EL (cell line): Measurements from ENCODE around the gene TRA2B.
"Not testable (repeated sequence)": the region's sequence is repeated elsewhere in the genome, so short reads cannot be mapped to it uniquely, and the experiment has no call there.

Experiments
- DNase-seq: peaks from one replicate; pipeline ENCODE4 v3.0.0-alpha.2; 2016

TRA2B gene

DNA sequence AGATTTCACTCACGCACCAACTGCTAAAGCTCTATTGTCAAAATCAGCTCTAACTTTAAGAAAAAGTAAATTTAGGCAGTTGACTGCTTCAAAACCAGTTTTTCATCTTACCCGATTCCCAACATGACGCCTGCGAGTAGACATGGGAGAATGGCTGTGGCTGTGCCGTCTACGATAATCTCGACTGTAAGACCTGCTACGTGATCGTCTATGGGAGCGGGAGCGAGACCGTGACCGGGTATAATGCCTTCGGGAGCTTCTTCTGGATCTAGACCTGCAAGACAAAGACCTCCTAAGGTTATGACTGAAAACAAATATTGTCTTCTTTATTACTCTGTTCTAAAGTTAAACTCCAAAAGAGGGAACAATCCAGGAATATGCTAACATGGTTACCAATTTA lies 12.5 kb downstream of the TRA2B start:
- no peak for DNase-seq

DNA sequence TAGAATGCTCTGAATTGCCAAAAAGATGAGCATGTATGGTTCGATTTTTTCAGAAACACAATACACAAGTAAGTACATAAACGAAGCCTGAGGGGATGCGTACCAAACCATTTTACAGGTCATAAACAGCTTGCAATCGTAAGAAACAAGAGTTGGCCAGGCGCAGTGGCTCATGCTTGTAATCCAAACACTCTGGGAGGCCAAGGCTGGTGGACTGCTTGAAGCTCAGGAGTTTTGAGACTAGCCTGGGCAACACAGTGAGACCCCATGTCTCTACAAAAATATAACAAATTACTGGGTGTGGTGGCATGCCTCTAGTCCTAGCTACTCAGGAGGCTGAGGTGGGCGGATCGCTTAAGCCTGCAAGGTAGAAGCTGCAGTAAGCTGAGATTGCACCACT lies 13.4 kb downstream of the TRA2B start:
- no peak for DNase-seq

DNA sequence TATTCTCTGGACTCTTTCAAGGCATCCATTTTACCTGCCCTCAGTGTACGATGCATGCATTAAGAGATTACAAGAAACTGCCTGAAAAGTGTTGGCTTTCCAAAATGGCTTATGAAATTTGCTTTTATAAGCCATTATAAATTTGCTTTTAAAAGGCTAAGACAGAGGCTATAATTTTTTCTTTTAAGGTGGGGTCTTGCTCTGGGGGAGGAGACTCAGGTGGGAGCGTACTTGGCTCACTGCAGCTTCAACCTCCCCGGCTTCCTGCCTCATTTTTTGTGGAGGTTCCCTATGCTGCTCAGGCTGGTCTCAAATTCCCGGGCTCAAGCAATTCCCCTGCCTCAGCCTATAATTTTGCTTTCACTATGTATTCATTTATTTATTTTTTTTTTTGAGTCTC lies 17.6 kb downstream of the TRA2B start:
- no peak for DNase-seq

DNA sequence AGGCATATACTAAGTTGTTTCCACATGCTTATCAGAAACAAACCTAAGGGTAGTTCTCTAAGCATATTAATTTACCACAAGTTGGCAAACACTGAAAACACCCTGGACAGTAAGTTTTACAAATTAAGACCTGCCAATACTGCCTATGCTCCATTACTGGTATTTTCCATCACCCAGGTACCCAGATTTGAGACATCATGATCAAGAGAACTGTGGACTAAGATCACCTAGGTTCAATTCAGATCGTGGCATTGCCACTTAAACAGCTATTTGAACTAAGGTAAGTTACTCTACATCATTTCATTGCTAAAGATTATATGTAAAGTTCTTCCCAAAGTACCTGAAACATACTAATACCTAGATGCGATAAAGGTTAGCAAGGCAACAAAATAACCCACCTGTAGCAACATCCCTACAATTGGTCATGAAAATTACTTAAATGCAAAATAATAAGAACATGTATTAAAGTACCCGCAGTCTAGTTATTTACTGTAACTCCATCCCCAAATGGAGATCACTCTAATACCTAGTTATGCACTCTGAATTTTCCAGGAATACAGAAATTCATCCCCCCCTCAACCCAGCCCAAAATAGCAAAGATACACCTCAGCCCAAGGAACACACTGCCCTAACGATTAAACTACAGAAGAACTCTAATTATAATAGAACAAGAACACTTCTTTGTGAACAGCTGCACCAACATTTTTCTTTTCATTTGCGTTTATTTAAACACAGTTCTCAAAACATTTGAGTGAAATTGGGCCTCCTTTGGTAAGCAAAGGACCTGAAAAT lies 21.6 kb downstream of the TRA2B start:
- no peak for DNase-seq

DNA sequence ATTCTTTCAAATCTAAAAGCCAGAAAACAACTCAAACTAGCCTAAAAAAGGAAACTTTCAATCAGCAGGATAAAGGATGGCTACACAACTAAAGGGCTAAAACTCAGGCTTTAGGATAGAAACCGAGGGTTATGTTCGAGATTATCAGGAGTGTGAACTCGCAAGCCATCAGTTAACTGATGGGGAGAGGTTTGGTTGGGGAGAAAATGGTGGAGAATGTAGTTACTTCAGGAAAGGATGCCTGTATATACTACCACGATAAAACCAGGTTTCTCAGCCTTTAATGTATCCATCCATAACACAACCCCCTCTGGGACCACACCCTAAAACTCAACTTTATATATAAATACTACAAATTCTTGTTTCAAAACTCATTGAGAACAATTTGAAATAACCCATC lies 22.2 kb downstream of the TRA2B start:
- no peak for DNase-seq

DNA sequence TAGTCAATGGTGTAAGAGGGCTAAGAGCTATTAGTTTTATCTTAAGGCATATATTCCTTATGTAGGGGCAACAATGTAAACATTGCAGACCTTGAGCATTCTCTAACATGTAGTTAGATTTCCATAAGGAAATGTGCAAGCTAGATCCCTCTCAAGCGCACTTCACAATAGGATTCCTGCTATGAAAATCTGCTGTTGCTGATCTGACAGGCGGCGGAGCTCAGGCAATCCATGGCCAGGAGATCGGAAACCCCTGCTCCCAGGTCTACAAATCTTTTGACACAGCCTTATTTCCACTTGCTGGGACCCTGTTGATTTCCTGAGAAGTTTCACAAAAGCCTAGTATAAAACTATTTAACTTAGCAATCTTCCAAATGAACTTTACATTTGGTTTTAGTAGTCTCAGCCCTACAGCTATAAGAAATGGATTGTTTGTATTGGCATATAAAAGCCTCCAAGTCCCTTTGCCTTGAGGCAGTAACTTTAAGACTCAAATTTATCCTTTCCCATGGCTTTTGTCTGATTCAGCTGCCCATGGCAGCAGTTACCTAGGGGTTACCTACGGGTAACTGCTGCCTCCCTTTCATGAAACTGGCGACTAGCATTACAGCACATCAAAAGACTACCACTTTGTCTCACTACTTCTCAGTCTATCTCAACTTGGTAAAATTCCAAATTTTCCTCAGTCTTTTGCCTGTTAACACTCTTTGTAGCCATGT lies 22.7 kb downstream of the TRA2B start:
- DNase-seq, result no peak

DNA sequence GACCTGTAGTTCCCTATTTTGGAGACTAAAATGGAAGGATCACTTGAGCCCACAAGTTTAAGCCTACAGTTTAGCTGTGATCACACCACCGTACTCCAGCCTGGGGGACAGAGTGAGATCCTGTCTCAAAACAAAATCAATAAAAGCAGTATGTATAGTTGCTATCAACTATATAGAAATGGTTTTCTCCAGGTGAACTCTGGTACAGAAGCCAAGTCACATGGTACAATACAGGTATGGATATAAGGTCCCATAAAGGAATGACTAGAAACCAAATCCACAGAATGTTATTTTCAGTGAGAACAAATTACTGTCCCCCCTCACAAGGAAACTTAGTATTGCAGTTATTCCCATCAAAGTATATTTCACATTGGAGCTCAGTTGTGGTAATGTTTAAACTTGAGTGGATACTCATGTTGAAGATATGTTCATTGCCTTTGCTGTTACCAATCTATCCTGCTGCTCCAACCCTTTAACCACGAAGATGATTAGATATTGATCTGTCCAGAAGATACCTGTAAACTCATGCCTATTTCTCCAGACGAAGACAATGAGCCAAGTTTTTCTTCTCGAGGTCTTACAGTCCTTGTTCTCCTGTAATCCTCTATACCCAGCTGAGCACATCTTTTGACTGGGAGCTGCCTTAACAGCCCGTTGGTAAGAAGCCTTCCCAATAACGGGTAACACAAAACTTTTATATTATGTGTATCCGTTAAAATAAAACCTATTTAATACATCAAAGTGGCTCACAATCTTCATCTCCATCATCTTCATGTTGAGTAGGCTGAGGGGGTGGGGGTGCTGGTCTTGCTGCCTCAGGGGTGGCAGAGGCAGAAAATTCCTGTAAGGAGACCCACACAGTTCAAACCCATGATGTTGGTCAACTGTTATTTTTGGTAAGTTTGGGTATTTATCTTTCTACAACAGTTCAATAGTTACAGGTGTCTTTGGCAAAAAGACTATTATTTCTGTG lies 24.6 kb downstream of the TRA2B start:
- DNase-seq, result no peak

DNA sequence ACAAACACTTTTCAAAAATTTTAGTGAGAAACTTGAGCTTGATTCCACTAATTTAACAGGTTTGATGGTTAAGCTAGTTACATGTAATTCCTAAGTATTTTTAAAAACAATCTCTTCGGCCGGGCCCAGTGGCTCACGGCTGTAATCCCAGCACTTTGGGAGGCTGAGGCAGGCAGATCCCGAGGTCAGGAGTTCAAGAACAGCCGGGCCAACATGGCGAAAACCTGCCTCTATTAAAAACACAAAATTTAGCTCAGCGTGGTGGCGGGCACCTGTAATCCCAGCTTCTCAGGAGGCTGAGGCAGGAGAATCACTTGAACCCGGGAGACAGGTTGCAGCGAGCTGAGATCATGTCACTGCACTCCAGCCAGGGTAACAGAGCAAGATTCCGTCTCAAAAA lies 25.3 kb downstream of the TRA2B start:
- DNase-seq, result no peak

DNA sequence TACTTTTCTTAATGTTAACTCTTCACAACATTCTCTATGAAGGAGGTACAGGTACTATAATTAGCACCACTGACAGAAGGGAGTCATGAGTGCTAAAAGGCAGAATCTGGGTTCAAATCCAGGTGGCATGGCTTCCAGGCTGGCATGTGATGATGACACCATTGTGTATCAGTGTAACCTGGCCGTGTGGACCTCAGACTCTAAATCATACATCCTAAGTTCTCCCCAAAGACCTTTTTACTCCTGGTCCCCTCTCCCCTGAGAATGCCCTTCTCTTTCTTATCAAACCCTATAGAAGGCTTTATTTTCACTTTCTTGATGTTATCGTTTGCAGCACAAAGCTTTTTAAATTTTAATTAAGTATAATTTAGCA lies 26.8 kb downstream of the TRA2B start:
- not testable (repeated sequence) for DNase-seq

DNA sequence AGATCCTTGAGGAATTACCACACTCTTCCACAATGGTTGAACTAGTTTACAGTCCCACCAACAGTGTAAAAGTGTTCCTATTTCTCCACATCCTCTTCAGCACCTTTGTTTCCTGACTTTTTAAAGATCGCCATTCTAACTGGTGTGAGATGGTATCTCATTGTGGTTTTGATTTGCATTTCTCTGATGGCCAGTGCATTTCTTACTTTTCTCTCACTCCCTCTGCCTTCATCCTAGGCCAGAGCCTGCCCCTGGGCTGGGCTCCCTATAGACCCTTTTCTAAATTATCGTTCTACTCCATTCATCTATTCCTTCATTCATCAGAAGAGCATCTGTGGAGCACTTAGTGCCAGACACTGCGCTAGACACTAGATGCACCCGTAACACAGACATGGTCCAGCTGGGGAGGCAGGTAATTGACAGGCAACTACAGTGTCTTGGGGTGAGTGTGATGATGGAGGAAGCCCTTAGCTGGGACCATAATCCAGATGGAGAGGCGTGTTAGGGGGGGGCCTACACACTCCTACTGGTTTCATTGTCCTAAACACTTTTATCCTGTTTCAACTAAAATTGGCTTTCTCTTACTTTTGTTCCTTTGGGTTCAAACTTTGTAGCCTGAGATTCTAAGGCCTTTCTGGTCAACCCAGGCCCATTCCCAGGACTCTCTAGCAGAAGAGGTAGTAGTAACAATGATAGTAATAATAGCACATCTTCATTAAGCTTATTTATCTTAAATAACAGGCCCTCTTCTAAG lies 27.3 kb downstream of the TRA2B start:
- not testable (repeated sequence) for DNase-seq

DNA sequence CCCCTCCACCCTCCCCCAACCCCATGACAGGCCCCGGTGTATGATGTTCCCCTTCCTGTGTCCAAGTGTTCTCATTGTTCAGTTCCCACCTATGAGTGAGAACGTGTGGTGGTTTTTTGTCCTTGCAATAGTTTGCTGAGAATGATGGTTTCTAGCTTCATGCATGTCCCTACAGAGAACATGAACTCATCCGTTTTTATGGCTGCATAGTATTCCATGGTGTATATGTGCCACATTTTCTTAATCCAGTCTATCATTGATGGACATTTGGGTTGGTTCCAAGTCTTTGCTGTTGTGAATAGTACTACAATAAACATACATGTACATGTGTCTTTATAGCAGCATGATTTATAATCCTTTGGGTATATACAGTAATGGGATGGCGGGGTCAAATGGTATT lies 27.9 kb downstream of the TRA2B start:
- not testable (repeated sequence) for DNase-seq

DNA sequence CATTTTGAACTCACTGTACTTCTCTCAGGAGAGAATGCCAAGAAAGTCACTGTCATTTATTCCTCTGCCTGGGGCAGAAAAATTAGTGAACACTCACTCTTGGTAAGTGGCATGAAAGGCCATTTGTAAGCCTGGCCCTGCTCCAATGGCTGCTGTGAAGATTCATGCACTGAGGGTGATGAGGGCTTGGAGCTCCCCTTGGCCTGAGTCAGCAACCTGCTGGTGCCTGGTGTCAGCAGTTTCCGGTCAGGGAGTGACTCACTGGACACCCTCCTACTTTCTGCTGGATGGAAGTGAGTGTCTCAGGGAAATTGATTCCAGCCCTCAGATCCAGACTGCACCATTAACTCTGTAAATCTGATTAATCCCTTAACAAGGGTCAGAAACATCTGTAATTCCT lies 37.6 kb downstream of the TRA2B start:
- DNase-seq, result peak; percentile 98

DNA sequence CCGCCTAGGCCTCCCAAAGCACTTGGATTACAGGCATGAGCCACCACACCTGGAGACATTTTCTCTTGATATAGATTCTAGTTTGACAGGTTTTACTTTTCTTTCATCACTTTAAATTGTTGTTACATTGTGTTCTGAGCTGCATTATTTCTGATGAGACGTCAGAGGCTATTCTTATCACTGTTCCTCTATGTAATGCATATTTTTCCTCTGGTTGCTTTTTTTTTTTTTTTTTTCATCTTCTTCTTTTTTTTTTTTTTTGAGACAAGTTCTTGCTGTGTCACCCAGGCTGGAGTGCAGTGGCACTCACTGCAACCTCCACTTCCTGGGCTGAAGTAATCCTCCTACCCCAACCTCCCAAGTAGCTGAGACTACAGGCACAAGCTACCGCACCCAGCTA lies 41.2 kb downstream of the TRA2B start:
- DNase-seq, result no peak

DNA sequence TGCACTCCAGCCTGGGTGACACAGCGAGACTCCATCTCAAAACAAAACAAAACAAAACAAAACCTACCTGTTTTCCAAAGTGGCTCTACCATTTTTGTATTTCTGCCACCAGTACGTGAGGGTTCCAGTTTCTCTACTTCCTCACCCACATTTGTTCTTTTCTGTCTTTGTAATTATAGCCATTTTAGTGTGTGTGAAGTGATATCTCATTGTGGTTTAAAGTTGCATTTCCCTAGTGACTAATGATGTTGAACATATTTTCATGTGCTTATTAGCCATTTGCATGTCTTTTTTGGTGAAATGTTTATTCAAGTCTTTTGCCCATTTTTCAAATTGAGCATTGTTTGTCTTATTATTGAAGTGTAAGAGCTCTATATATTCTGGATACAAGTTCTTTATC lies 50.7 kb downstream of the TRA2B start:
- DNase-seq, result no peak

DNA sequence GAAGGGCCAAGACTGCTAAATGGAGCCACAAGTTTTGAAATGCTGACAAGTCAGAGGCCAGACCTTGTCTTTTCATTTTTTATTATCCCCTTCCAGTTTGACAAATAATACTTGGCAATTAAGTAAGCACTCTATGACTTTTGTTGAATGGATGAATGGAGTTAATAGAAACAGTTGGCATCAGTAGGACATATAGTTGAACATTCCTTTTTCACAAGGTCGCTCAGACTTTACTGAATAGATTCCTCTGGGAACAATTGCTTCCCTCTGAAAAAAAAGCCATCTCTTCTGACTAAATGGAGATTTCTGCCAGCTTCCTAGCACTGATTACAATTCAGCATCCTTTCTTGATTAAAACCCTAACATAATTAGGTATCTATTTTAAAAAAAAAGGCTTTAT lies 53.2 kb downstream of the TRA2B start:
- no peak for DNase-seq

DNA sequence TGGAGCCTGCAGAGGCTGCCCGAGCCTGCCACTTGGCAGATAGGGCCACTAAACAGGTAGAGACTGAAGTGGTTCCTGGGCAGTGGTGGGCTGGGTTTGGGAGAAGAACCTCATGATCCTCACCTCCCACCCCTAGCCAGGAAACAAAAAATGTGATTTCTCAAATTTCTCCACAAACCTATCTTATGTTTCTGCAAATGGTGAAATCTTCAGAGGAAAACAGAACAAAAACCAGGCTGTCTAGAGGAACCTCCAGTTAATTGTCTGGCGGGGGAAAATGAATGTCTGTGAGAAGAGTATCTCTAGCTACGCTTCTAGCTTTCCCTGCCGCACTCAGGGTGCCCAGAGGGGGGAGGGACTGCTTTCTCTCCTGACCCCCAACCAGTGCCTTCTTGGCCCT lies 55.9 kb downstream of the TRA2B start:
- no peak for DNase-seq

DNA sequence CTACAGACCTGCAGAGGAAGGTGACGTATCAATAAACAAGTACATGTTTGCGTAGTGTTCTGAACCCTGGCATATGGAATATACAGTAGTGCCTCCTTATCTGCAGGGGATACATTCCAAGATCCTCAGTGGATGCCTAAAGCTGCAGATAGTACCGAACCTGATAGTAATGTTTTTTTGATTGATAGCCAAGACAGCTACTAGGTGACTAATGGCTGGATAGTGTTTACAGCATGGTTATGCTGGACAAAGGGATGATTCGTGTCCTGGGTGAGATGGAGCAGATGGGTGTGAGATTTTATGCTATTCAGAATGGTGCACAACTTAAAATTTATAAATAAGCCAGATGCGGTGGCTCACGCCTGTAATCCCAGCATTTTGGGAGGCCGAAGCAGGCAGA lies 57.2 kb downstream of the TRA2B start:
- no peak for DNase-seq

DNA sequence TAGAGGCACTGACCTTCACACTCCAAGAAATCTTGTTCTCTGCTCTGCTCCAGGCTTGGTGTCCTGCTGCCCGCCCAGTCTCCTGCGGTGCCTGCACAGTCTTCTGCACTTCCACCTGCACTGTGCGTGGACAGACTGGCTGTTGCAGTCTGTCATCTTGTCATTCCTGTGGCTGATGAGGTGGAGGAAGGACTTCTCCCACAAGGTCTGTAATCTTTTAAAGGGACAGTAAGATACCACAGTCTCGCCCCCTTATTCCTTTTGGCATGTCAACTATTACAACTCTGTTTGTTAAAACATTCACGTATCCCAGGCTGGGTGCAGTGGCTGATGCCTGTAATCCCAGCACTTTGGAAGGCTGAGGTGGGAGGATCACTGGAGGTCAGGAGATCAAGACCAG lies 58.9 kb downstream of the TRA2B start:
- DNase-seq, result no peak

DNA sequence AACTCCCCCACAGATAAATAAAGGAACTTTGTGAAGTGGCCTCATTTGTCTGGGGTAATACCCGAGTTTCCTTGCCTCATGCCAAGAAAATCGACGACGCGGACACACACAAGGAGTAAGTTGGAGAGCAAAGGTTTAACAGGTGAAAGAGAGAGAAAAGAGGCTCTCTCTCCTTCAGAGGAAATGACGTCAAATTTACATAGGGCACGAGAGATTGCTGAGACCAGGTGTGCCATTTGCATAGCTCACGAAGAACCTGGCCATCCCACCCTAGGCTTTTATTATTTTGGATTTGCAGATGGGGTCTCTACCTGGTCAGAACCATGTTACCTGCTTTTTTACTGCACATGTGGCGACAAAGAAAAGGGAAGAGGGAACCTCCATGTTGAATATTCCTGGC lies 63.7 kb downstream of the TRA2B start:
- DNase-seq, result no peak

DNA sequence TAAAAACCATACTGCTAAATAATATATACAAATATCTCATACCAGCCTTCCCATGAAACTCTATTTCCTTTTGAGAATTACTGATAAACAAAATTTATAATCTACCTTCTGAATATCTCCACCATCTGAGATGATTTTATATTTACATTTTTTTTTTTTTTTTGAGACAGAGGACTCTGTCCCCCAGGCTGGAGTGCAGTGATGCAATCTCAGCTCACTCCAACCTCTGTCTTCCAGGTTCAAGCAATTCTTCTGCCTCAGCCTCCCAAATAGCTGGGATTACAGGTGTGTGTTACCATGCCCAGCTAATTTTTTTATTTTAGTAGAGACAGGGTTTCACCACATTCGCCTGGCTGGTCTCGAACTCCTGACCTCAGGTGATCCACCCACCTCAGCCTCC lies 70.2 kb downstream of the TRA2B start:
- DNase-seq, result no peak

DNA sequence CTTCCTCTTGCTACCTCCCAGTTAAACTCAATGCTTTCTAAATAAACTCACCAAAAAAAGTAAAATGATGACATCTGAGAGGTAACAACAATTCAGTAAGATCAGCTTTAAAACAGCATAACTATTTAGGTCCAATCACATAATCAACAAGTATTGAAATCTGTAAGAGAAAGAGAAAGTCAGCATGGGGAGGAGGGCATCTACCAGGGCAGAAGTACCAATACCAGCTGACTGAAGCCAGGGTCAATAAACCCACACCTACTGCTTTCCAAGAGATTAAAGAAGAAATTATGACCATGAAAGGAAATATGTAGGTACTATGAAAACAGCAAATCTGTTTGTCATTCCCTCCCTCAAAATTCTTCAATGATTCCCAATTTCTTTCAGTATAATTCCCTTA lies 70.8 kb downstream of the TRA2B start:
- no peak for DNase-seq

DNA sequence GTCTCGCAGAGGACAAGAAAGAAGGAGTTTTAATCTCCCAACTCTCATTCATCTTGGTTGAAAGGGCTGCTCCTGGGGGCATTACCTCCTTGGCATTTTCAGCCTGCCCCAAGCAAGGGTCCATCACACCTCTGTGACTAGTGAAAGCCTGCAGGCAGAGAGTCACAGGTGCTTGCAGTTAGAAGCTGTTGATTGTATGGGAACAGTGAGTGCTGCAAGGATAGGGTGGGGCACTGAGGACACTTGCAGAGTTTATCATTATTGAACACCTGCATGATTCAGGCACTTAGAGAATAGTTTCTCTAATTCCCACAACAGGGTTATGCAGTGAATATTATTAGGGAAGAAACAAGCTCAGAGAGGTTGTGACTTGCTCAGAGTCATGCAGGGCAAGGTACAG lies 71.3 kb downstream of the TRA2B start:
- no peak for DNase-seq
